OCI-LY1 (cell line): ENCODE measurements around the gene DCAF5.

Experiments
- EZH2 ChIP-seq: fragments of 200-600 bp; sonication (generic), shearing (Covaris generic); IDR thresholded peaks from 2 replicates; pipeline ENCODE4 v1.8.0; 2017; ENCODE audit warnings: borderline replicate concordance, mixed run types, mild to moderate bottlenecking, antibody characterized with exemption, low read length, moderate library complexity, mixed read lengths
- TF ChIP-seq, protein P1 (sequence below): fragments of 200-600 bp; sonication (generic), shearing (Covaris generic); IDR thresholded peaks from 2 replicates; pipeline ENCODE4 v1.5.1; 2017; ENCODE audit warnings: mild to moderate bottlenecking, antibody characterized with exemption, low read length, moderate library complexity, mixed read lengths

DNA sequence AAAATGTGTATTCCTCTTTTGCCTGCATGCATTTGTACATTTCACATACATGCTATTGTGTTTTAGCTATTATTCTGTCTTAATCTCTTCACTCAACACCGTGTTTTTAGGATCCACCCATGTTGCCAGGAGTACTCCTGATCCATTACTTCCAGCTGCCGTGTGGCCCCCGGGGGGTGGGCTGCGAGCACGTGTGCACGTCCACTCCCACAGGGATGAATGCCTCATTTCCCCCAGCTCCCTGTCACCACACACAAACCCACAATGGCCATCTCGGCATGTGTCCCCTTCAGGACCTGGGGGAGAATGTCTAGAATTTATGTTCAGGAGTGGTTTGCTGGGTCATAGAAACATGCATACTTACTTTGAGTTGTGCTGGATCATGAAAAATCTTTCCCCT is 111.1 kb downstream of the DCAF5 start:
- TF ChIP-seq, protein P1, sequence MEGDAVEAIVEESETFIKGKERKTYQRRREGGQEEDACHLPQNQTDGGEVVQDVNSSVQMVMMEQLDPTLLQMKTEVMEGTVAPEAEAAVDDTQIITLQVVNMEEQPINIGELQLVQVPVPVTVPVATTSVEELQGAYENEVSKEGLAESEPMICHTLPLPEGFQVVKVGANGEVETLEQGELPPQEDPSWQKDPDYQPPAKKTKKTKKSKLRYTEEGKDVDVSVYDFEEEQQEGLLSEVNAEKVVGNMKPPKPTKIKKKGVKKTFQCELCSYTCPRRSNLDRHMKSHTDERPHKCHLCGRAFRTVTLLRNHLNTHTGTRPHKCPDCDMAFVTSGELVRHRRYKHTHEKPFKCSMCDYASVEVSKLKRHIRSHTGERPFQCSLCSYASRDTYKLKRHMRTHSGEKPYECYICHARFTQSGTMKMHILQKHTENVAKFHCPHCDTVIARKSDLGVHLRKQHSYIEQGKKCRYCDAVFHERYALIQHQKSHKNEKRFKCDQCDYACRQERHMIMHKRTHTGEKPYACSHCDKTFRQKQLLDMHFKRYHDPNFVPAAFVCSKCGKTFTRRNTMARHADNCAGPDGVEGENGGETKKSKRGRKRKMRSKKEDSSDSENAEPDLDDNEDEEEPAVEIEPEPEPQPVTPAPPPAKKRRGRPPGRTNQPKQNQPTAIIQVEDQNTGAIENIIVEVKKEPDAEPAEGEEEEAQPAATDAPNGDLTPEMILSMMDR: no peak
- TF ChIP-seq EZH2: no peak
